Measurements from ENCODE around the gene BLOC1S5. TPM values are rescaled to one million over a fixed set of nuclear protein-coding genes. Genes with fewer than 3 reads are reported as not detected.

Gene BLOC1S5
- total and polyA plus RNA-seq, 2 of the 13 experiments (the other 11 are each of a cell fraction or from before 2014, with no cell fraction given) = 10.5 to 41.5 TPM

DNA sequence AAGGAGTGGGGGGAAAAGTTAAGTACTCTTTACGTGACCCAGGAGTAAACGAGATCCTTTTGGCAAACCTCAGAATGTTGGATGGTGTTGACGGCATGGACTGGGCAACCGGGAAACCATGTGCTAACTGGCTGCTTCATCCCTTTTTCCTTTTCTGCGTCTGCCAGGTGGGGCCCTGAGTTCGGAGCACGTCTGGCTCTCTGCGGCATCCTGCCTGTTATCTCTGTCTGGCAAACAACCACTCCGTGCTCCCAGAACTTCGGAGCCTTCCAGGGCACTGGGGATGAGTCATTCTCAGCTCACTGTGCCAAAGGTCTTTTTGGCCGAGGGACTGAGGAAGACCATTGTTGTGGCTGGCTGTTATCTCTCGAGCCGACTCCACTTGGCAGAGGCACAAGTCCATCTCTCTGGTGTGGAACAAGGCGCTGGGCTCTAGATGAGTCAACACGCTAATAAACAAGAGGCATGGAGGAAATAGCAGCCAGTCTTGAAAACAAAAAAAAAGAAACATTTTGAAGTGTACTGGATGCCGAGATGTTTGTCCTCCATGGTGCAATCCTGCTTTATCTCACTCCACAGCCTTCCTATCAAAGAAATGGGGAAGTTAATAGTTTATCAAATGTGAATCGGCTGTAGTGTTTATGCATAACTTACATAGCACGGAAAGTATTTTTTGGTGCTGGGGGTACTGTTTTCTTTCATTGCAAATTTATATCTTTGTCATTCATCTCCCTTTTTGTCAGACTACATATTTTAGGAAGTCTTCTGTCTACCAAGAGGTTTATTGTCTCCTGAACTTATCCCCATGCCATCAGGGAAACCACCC, 89.0 kb downstream of the BLOC1S5 start (continued):
- 0 out of 2 replicates have a peak, but pooled peaks have one; percentile 18 for TF ChIP-seq KIAA2018 (CRISPR knock-in tag; IDR thresholded peaks at IDR 0.05; ENCODE audit: borderline replicate concordance)
- TF ChIP-seq ZNF747 (CRISPR knock-in tag; IDR thresholded peaks at IDR 0.05; ENCODE audit: borderline replicate concordance) = peak; percentile 91; the same call in 1 of the 2 replicates
- peak; percentile 59 for TF ChIP-seq HNRNPLL (IDR thresholded peaks at IDR 0.05; ENCODE audit: low read depth, low read length, poor library complexity, severe bottlenecking)
- TF ChIP-seq NBN (conservative IDR thresholded peaks at IDR 0.05) = no peak
- TF ChIP-seq HOXA7 (CRISPR knock-in tag; IDR thresholded peaks at IDR 0.05) = no peak
- TF ChIP-seq, protein P1, sequence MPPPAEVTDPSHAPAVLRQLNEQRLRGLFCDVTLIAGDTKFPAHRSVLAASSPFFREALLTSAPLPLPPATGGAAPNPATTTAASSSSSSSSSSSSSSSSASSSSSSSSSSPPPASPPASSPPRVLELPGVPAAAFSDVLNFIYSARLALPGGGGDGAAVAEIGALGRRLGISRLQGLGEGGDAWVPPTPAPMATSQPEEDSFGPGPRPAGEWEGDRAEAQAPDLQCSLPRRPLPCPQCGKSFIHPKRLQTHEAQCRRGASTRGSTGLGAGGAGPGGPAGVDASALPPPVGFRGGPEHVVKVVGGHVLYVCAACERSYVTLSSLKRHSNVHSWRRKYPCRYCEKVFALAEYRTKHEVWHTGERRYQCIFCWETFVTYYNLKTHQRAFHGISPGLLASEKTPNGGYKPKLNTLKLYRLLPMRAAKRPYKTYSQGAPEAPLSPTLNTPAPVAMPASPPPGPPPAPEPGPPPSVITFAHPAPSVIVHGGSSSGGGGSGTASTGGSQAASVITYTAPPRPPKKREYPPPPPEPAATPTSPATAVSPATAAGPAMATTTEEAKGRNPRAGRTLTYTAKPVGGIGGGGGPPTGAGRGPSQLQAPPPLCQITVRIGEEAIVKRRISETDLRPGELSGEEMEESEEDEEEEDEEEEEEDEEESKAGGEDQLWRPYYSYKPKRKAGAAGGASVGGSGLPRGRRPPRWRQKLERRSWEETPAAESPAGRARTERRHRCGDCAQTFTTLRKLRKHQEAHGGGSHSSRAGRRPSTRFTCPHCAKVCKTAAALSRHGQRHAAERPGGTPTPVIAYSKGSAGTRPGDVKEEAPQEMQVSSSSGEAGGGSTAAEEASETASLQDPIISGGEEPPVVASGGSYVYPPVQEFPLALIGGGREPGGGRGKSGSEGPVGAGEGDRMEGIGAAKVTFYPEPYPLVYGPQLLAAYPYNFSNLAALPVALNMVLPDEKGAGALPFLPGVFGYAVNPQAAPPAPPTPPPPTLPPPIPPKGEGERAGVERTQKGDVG (CRISPR knock-in tag; IDR thresholded peaks at IDR 0.05; ENCODE audit: borderline replicate concordance) = no peak; the same call in 1 of the 2 replicates
- peak; percentile 37; the same call in 1 of the 2 replicates for TF ChIP-seq KLF12 (CRISPR knock-in tag; IDR thresholded peaks at IDR 0.05; ENCODE audit: borderline replicate concordance)
- peak; percentile 89; the same call in 1 of the 2 replicates for TF ChIP-seq RFXAP (CRISPR knock-in tag; IDR thresholded peaks at IDR 0.05; ENCODE audit: borderline replicate concordance)
- TF ChIP-seq REXO4 (CRISPR knock-in tag; IDR thresholded peaks at IDR 0.05; ENCODE audit: borderline replicate concordance) = no peak
- TF ChIP-seq POLR2A (IDR thresholded peaks at IDR 0.05; ENCODE audit: insufficient read depth in 1 of 2, low read depth in 2 of 2, low read length in 2 of 2) = peak in 1 of 2 experiments; percentile 45; a peak in 2 of 4 replicates
- peak; percentile 70; the same call in 1 of the 2 replicates for TF ChIP-seq SPEN (CRISPR knock-in tag; IDR thresholded peaks at IDR 0.05; ENCODE audit: low read depth)
- TF ChIP-seq NFYC (CRISPR knock-in tag; IDR thresholded peaks at IDR 0.05) = no peak
- TF ChIP-seq ZNF672 (CRISPR knock-in tag; IDR thresholded peaks at IDR 0.05) = no peak
- 0 out of 2 replicates have a peak, but pooled peaks have one; percentile 84 for TF ChIP-seq MBD4 (IDR thresholded peaks at IDR 0.05; ENCODE audit: borderline replicate concordance, low read length)
- TF ChIP-seq HHEX (CRISPR knock-in tag; IDR thresholded peaks at IDR 0.05) = peak; percentile 55
- TF ChIP-seq, protein P2, sequence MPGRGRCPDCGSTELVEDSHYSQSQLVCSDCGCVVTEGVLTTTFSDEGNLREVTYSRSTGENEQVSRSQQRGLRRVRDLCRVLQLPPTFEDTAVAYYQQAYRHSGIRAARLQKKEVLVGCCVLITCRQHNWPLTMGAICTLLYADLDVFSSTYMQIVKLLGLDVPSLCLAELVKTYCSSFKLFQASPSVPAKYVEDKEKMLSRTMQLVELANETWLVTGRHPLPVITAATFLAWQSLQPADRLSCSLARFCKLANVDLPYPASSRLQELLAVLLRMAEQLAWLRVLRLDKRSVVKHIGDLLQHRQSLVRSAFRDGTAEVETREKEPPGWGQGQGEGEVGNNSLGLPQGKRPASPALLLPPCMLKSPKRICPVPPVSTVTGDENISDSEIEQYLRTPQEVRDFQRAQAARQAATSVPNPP (CRISPR knock-in tag; IDR thresholded peaks at IDR 0.05) = no peak
- TF ChIP-seq ZNF468 (CRISPR knock-in tag; IDR thresholded peaks at IDR 0.05) = no peak
